Superior temporal gyrus (tissue), 1 donor: ENCODE measurements around the gene ADD2.
"Not testable (repeated sequence)": the region's sequence is repeated elsewhere in the genome, so short reads cannot be mapped to it uniquely, and the experiment has no call there.

Source experiments
- DNase-seq: peaks from one replicate; pipeline ENCODE4 v3.0.0-alpha.2; 2016; ENCODE audit errors: extremely low spot score

Gene ADD2

GRCh38 chr2:70641263-70641784 is 126.7 kb downstream of the ADD2 start:
- no peak for DNase-seq

GRCh38 chr2:70639841-70640436 is 128.1 kb downstream of the ADD2 start:
- DNase-seq = no peak

GRCh38 chr2:70638561-70638960 is 129.4 kb downstream of the ADD2 start:
- DNase-seq = no peak

DNA sequence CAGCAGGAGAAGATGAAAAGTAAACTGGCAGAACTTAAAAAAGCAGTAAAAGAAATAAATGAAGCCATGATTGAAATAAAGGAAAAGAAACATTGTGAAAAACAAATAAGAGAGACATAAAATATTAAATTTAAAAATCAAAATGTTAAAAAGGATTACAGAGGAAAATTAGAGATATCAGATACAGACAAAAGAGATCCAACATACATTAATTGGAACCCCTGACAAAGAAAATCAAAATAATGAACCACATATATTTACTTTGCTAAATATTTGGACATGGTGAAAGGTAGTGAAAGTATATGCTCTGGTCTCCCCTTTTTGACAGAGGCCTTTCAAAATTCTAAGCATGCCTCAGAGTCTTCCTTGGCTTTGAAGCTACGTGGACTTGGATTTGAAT is 134.5 kb downstream of the ADD2 start:
- DNase-seq = no peak

GRCh38 chr2:70632966-70633365 is 135.0 kb downstream of the ADD2 start:
- no peak for DNase-seq

DNA sequence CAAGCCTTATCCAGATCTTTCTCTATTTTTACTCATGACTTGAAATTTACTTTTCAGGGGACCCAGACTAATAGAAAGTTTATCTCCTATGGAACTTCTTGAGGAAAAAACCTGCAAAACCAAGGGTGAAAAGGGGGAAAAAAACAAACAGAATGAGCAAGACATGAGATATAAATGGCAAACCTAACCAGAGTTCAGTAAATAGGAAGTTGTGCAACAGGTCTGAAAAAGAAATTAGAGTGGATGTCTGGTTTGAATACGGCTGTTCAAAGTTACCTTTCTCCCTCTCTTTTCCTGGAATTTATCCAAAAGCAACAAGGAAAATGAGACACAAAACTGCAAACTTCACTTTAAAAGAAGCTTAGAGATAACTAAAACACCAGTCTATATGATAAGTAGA is 135.6 kb downstream of the ADD2 start:
- no peak for DNase-seq

DNA sequence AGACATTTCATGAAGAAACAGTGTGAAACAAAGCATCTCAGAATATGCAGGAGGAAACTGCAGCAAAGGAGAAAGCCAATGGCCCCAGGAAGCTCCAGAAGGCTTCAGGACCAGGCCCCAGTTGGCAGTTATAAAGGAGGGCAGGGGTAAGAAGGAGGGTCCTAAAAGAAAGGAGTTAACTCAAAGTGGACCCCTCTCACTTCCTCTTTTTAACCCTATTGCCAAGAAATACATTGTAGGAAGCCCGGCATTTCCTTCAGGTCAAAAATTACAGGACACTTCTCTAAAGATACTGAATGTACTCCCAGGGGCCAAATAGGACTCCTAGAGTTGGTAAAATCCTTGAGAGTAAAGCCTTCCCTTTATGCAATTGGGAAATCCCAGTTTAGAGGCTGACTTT is 137.2 kb downstream of the ADD2 start:
- no peak for DNase-seq

- DNase-seq = no peak
Measured at GRCh38 chr2:70627211-70627898, 140.6 kb downstream of the ADD2 start.

DNA sequence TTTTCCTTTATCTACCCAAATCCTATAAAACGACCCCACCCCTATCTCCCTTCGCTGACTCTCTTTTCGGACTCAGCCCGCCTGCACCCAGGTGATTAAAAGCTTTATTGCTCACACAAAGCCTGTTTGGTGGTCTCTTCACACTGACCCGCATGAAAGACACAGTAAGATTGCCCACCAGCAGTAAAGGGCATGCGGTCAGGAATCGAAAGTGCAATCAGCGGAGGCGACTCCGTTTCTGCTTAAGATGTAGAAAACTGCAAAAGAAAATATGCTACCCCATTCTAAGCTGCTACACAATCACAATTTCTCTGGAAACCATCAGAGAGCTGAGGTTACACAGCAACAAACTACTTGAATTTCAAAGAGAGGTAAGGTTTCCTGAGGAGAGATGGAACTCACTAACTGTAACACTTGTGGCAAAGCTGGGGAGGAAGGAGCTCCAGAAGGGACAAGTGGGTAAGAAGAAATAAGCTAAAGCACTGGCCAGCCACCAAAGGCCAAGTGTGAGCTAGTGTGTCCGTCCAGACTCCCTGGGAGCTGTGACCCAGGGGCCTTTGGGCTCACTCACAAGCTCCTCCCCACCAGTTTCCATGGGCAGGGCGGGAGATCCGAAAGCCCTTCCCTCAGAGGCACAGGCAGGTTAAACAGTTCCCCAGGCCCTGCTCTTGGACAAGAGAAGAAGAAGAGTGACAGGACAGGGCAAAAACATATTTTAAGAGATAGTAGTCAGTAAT is 141.6 kb downstream of the ADD2 start:
- no peak for DNase-seq

DNA sequence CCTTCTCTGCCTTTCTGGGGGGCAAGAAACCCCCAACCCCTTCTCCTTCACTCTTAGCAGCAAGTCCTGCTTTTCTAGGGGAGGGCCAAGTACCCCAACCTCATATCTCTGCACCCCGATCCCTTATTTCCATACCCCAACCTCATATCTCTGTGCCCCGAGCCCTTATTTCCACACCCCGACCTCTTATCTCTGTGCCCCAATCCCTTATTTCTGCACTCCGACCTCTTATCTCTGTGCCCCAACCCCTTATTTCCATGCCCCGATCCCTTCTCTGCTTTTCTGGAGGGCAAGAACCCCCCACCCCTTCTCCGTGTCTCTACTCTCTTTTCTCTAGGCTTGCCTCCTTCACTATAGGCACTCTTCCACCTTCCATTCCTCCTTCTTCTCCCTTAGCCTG is 146.5 kb downstream of the ADD2 start:
- not testable (repeated sequence) for DNase-seq

- DNase-seq = no peak
Measured at GRCh38 chr2:70620020-70620419, 148.0 kb downstream of the ADD2 start.

DNA sequence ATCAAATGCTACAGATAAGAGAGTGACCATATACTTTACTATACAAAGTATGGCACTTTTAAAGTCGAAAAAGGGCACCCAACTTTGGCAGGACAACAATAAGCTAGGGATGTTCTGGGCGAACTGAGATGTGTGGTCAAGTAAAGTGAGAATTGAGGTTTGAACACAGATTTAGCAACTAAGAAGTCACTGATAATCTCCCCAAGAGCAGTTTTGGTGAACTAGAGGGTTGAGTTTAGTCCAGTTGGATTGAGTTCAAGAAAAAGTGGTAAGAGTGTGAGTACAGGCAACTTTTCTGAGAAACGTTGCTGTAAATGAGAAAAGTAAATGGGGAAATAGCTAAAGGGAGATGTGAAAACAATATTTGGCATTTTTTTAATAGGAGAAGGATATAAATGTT is 148.8 kb downstream of the ADD2 start:
- no peak for DNase-seq

DNA sequence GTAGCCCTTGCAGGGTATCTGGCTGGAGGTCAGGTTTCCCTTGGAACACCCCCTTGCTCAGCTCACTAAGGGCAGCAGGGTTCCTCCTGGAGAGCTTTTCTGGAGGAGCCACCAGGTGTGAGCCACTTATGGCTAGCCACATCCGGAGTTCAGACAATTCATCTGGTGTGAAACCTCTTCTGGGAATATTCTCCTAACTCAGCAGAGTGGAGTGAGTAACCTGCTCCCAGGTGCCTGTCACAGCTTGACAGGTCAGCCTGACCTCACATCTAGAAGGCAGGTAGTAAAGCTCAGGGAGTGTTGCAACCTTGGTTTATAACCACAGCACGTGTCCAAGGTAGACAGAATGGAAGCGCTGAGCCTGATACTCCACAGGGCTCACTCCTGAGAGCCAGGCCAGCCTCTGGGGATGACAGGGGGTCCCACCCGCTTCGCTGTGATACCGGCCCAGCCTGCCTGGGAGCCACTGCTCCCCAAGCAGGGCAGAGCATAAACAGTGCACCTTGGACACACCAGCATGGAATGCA is 151.8 kb downstream of the ADD2 start:
- no peak for DNase-seq

- DNase-seq = peak; percentile 73
Measured at GRCh38 chr2:70615222-70615621, 152.8 kb downstream of the ADD2 start.

GRCh38 chr2:70613521-70613920 is 154.5 kb downstream of the ADD2 start:
- DNase-seq = no peak

GRCh38 chr2:70612574-70612973 is 155.4 kb downstream of the ADD2 start:
- DNase-seq = no peak

GRCh38 chr2:70608373-70608772 is 159.6 kb downstream of the ADD2 start:
- DNase-seq = no peak

GRCh38 chr2:70607121-70607561 is 160.9 kb downstream of the ADD2 start:
- DNase-seq = peak; percentile 47
